HG03439 (cell line): ENCODE measurements around the gene SENP1.

Experiments
- ATAC-seq: cut with Tn5 transposase; IDR thresholded peaks from one replicate; pipeline ENCODE4 v1.9.1; 2021; ENCODE audit warnings: mild to moderate bottlenecking, moderate library complexity; ENCODE audit not compliant: unreplicated experiment

The SENP1 gene

GRCh38 chr12:48002414-48002730 lies 103.5 kb downstream of the SENP1 start:
- ATAC-seq, result no peak

GRCh38 chr12:48001505-48002413 lies 104.1 kb downstream of the SENP1 start:
- no peak for ATAC-seq

GRCh38 chr12:48000878-48001504 lies 104.9 kb downstream of the SENP1 start:
- no peak for ATAC-seq

- ATAC-seq, result no peak
Observed at GRCh38 chr12:47999816-48000215, 106.1 kb downstream of the SENP1 start.

GRCh38 chr12:47997321-47997720 lies 108.6 kb downstream of the SENP1 start:
- ATAC-seq, result no peak

- ATAC-seq, result no peak
Observed at GRCh38 chr12:47995981-47996401, 109.9 kb downstream of the SENP1 start.

GRCh38 chr12:47993491-47993890 lies 112.4 kb downstream of the SENP1 start:
- ATAC-seq, result no peak
